HTR-8/SVneo (cell line): ENCODE results near the gene GABBR2.
"Not testable (repeated sequence)": the region's sequence is repeated elsewhere in the genome, so short reads cannot be mapped to it uniquely, and the experiment has no call there.

Experiments
- DNase-seq: peaks from one replicate; pipeline ENCODE4 v3.0.0; 2011; ENCODE audit warnings: low spot score, mixed read lengths; ENCODE audit not compliant: insufficient read length
- FAIRE-seq: peaks from 2 replicates; lab custom pipeline; 2011; peaks lifted over from hg19 to GRCh38; lab: Jason Lieb, UNC

GABBR2 gene

GRCh38 chr9:98688710-98689495 is 19.8 kb downstream of the GABBR2 start:
- FAIRE-seq (no peak), DNase-seq (no peak)

- no peak for DNase-seq
- no peak for FAIRE-seq
Measured at GRCh38 chr9:98687911-98688310, 20.8 kb downstream of the GABBR2 start.

GRCh38 chr9:98686961-98687855 is 21.5 kb downstream of the GABBR2 start:
- DNase-seq (no peak), FAIRE-seq (no peak)

GRCh38 chr9:98684816-98685215 is 23.9 kb downstream of the GABBR2 start:
- not testable (repeated sequence) for FAIRE-seq, DNase-seq

- DNase-seq (no peak), FAIRE-seq (no peak)
Measured at GRCh38 chr9:98678244-98678842, 30.4 kb downstream of the GABBR2 start.

GRCh38 chr9:98673681-98674080 is 35.1 kb downstream of the GABBR2 start:
- FAIRE-seq (no peak), DNase-seq (no peak)

- DNase-seq (no peak), FAIRE-seq (no peak)
Measured at GRCh38 chr9:98667005-98667640, 41.6 kb downstream of the GABBR2 start.

- no peak for FAIRE-seq
- DNase-seq = no peak
Measured at GRCh38 chr9:98665501-98665900, 43.2 kb downstream of the GABBR2 start.

GRCh38 chr9:98660541-98660940 is 48.2 kb downstream of the GABBR2 start:
- no peak for DNase-seq
- no peak for FAIRE-seq

- FAIRE-seq = no peak
- DNase-seq = no peak
Measured at GRCh38 chr9:98658951-98659351, 49.8 kb downstream of the GABBR2 start.

GRCh38 chr9:98657897-98658296 is 50.8 kb downstream of the GABBR2 start:
- DNase-seq = no peak
- FAIRE-seq = no peak

- no peak for FAIRE-seq
- no peak for DNase-seq
Measured at GRCh38 chr9:98656511-98656910, 52.2 kb downstream of the GABBR2 start.

GRCh38 chr9:98655428-98655827 is 53.3 kb downstream of the GABBR2 start:
- not testable (repeated sequence) for FAIRE-seq, DNase-seq

GRCh38 chr9:98654247-98654646 is 54.5 kb downstream of the GABBR2 start:
- no peak for FAIRE-seq
- DNase-seq = no peak

GRCh38 chr9:98652741-98653140 is 56.0 kb downstream of the GABBR2 start:
- DNase-seq (no peak), FAIRE-seq (no peak)

- no peak for DNase-seq
- no peak for FAIRE-seq
Measured at GRCh38 chr9:98652302-98652701, 56.4 kb downstream of the GABBR2 start.

GRCh38 chr9:98647236-98647635 is 61.5 kb downstream of the GABBR2 start:
- no peak for FAIRE-seq
- DNase-seq = no peak

GRCh38 chr9:98644011-98644410 is 64.7 kb downstream of the GABBR2 start:
- DNase-seq = no peak

GRCh38 chr9:98642661-98643312 is 65.9 kb downstream of the GABBR2 start:
- no peak for DNase-seq

More at GRCh38 chr9:98644011-98644410, 64.7 kb downstream of the GABBR2 start:
- FAIRE-seq = no peak

GRCh38 chr9:98641695-98642094 is 67.0 kb downstream of the GABBR2 start:
- DNase-seq (no peak), FAIRE-seq (no peak)

More at GRCh38 chr9:98642661-98643312, 65.9 kb downstream of the GABBR2 start:
- FAIRE-seq = no peak
